Bronchial epithelial cell (primary cell): ENCODE measurements around the gene OR2W1. TPM values are rescaled to one million over a fixed set of nuclear protein-coding genes. Genes with fewer than 3 reads are reported as not detected.

Experiments used
- DNase-seq: peaks from one replicate; pipeline ENCODE4 v3.0.0-alpha.2; 2010; ENCODE audit warnings: low read depth
- FAIRE-seq: peaks from 2 replicates; lab custom pipeline; 2011; peaks lifted over from hg19 to GRCh38; lab: Jason Lieb, UNC
- H3K27me3 ChIP-seq: 2 replicates; pipeline ENCODE4 v1.5.1; 2011; ENCODE audit warnings: low read length; ENCODE audit not compliant: control insufficient read depth, insufficient read depth
- H3K36me3 ChIP-seq: 2 replicates; pipeline ENCODE4 v1.5.1; 2011; ENCODE audit warnings: low read length; ENCODE audit not compliant: control insufficient read depth, insufficient read depth
- H3K4me3 ChIP-seq: 2 replicates; pipeline ENCODE4 v1.5.1; 2011; ENCODE audit warnings: mild to moderate bottlenecking, low read depth, low read length, control low read depth
- CTCF ChIP-seq: IDR thresholded peaks from 2 replicates; pipeline ENCODE4 v1.5.1; 2011; ENCODE audit warnings: mild to moderate bottlenecking, moderate library complexity, low read length, control low read depth, inconsistent platforms; ENCODE audit not compliant: insufficient read depth, severe bottlenecking
- total RNA-seq: library from RNA; depleted of rRNA; stranded (reverse); fragments of >200 nt; gene quantifications from 2 replicates; pipeline ENCODE4 v1.2.1, GENCODE V29; 2014

Gene OR2W1
- total RNA-seq, 1 donor from 2014 or later, result not detected

GRCh38 chr6:29021434-29021833, 23.5 kb downstream of the OR2W1 start:
- no peak for FAIRE-seq
- TF ChIP-seq CTCF, result no peak
- H3K4me3 ChIP-seq, result no peak overlapping the region
- no peaks in the 10 kb centered on the region for H3K36me3 ChIP-seq
- H3K27me3 ChIP-seq, result no peaks in the 10 kb centered on the region
- DNase-seq, result no peak

- H3K27me3 ChIP-seq, result no peaks in the 10 kb centered on the region
- FAIRE-seq, result no peak
- H3K4me3 ChIP-seq, result no peak overlapping the region
- DNase-seq, result no peak
- H3K36me3 ChIP-seq, result no peaks in the 10 kb centered on the region
- no peak for TF ChIP-seq CTCF
These were observed 25.3 kb downstream of the OR2W1 start for GRCh38 chr6:29019629-29020028.

GRCh38 chr6:29017428-29017802, 27.6 kb downstream of the OR2W1 start:
- Histone ChIP-seq H3K36me3 (no peaks in the 10 kb centered on the region), H3K4me3 (no peak overlapping the region), H3K27me3 (no peaks in the 10 kb centered on the region)
- no peak for TF ChIP-seq CTCF
- FAIRE-seq (no peak), DNase-seq (no peak)

GRCh38 chr6:29016559-29017427, 28.2 kb downstream of the OR2W1 start:
- peak; percentile 79 for TF ChIP-seq CTCF
- Histone ChIP-seq H3K27me3 (no peaks in the 10 kb centered on the region), H3K4me3 (peak overlapping the region; percentile 43), H3K36me3 (no peaks in the 10 kb centered on the region)
- FAIRE-seq, result no peak
- peak; percentile 76 for DNase-seq

- no peak for TF ChIP-seq CTCF
- Histone ChIP-seq H3K36me3 (no peaks in the 10 kb centered on the region), H3K27me3 (no peaks in the 10 kb centered on the region), H3K4me3 (no peak overlapping the region)
- no peak for FAIRE-seq
- no peak for DNase-seq
These were observed 30.0 kb downstream of the OR2W1 start for GRCh38 chr6:29014729-29015608.
